Measurements from ENCODE around the gene NUP54. TPM values are rescaled to one million over a fixed set of nuclear protein-coding genes. Genes with fewer than 3 reads are reported as not detected.

NUP54 gene
- total RNA-seq, 4 donors from 2014 or later, result 27.4 to 36.5 (median 31.0) TPM

- 63 to 64% methylated on average over 11 of the region's 11 CpGs for WGBS, 2 donors
- TF ChIP-seq POLR2A (IDR thresholded peaks at IDR 0.05), result no peak
- TF ChIP-seq CTCF (IDR thresholded peaks at IDR 0.05), result peak in 1 of 3 donors; percentile 44
- H3K4me3 ChIP-seq (ENCODE audit: low read depth, poor library complexity, severe bottlenecking), result no peak overlapping the region
- intact Hi-C loops (cut with DNase I; ENCODE audit: low total_unique reads), result loop anchor here (10.0 kb wide), 1 partner anchor 315 kb away; no protein-coding TSS in a partner anchor
- DNase-seq (ENCODE audit: low spot score in 2 of 2), result peak; percentile 78 to 96
Observed at GRCh38 chr4:76179398-76180318, 31.5 kb upstream of the NUP54 start.

DNA sequence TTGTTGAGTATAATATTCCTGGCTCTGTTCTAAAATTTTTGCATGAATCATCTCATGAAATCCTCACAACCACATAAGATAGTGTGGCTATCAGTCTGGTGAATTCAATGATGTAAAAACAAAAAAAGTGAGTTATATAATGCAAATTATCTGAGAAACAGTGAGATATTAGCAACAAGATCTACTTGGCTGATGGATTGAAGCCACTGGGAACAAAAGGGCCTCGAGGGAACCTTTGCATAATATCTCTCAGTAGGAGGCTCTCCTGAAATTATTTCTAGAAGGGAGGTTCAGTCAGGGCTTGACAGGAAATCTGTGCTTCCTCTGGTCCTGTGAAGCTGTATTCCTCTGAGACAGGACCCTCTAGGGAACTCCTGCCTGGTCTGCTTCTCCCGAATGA is 30.1 kb upstream of the NUP54 start:
- no peak overlapping the region for H3K4me3 ChIP-seq (ENCODE audit: low read depth, poor library complexity, severe bottlenecking)
- DNase-seq (ENCODE audit: low spot score in 2 of 2), result no peak
- intact Hi-C loops (cut with DNase I; ENCODE audit: low total_unique reads), result no loop called here
- TF ChIP-seq POLR2A (IDR thresholded peaks at IDR 0.05) (no peak), CTCF (IDR thresholded peaks at IDR 0.05) (no peak)
- WGBS, 2 donors, result 44 to 60% methylated on average over 2 of the region's 2 CpGs

DNA sequence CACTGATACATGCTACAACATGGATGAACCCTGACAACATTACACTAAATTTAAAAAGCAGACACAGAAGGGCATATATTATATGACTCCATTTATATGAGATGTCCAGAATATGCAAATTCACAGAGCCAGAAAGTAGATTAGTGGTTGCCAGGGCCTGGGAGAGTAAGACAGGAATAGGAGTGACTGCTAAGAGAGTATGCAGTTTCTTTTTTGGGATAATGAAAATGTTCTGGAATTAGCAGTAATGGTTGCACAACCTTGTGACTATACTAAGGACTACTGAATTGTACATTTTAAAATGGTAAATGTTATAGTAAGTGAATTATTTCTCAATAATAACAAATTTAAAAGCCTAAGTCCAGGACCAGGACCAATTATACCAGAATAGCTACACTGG is 29.5 kb upstream of the NUP54 start:
- H3K4me3 ChIP-seq (ENCODE audit: low read depth, poor library complexity, severe bottlenecking), result no peak overlapping the region
- no peak for DNase-seq (ENCODE audit: low spot score in 2 of 2)
- intact Hi-C loops (cut with DNase I; ENCODE audit: low total_unique reads), result no loop called here
- no peak for TF ChIP-seq POLR2A (IDR thresholded peaks at IDR 0.05)
- no peak for TF ChIP-seq CTCF (IDR thresholded peaks at IDR 0.05)

DNA sequence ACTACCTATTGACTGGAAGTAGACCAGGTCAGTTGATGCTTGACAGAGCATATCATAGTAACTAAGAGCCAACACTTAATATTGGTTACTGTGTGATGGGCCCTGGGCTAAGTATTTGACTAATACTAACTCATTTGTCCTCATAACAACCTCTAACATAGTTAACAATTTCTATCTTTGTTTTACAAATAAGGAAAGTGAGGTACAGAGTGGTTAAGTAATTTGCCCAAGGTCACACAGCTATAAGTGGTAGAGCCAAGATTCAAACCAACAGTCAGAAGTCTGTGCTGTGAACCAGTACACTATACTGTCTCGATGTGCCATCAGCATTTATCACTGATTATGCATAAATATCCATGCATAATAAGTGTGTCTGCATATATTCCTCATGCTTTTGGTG is 27.1 kb upstream of the NUP54 start:
- WGBS, 2 donors, result 90 to 100% methylated on average over 1 of the region's 1 CpG
- intact Hi-C loops (cut with DNase I; ENCODE audit: low total_unique reads), result no loop called here
- no peak for TF ChIP-seq CTCF (IDR thresholded peaks at IDR 0.05)
- TF ChIP-seq POLR2A (IDR thresholded peaks at IDR 0.05), result no peak
- no peak for DNase-seq (ENCODE audit: low spot score in 2 of 2)
- no peak overlapping the region for H3K4me3 ChIP-seq (ENCODE audit: low read depth, poor library complexity, severe bottlenecking)

- DNase-seq (ENCODE audit: low spot score in 2 of 2), result no peak
- no peak for TF ChIP-seq POLR2A (IDR thresholded peaks at IDR 0.05)
- no peak for TF ChIP-seq CTCF (IDR thresholded peaks at IDR 0.05)
- H3K4me3 ChIP-seq (ENCODE audit: low read depth, poor library complexity, severe bottlenecking), result no peak overlapping the region
- WGBS, 2 donors, result 84 to 88% methylated on average over 6 of the region's 6 CpGs
- intact Hi-C loops (cut with DNase I; ENCODE audit: low total_unique reads), result no loop called here
Observed at GRCh38 chr4:76174216-76174615, 26.0 kb upstream of the NUP54 start.
